ENCODE data around the gene ESPNL. TPM values are rescaled to one million over a fixed set of nuclear protein-coding genes. Genes with fewer than 3 reads are reported as not detected.

Gene ESPNL
- total RNA-seq, 1 donor from 2014 or later, result 0.24 TPM

DNA sequence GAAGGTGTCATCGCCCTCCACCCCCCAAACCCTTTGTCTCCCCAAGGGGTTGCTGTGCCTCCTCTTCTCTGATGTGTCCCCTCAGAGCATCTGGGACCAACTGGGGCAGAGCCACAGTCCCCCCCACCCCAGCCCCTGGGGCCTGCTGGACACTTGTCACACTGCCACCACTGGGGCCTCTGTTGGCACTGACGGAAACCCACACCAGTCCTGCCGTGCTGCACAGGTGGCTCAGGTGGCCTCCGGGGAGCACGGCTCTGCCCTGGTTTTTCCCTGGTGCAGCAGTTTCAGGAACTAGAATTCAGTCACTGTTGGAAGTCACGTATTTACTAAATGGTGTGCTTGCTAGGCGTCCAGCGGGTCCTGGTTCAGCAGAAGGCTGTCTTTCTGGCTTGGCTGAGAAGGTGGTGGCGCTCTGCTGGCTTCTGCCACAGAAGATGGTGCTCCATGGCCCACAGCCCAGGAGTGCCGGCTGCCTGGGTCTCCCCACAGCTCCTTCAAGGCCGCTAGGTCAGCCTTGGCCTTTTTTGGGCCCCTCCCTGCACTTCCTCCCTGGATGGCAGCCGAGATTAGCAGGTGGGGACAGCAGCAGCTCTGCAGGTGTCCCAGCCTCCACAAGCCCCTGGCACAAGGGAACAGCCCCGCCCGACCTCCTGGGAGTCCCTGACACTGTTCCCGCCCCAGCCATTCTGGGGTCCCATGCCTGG lies 19.8 kb downstream of the ESPNL start:
- no peak for DNase-seq (ENCODE audit: extremely low spot score, unreplicated experiment)
- Mint-ChIP-seq H3K4me1 (ENCODE audit: unreplicated experiment) (no peaks in the 10 kb centered on the region), H3K36me3 (no peaks in the 10 kb centered on the region), H3K27me3 (peaks cover 8% of the 10 kb centered on the region), H3K4me3 (no peak overlapping the region), H3K27ac (no peak overlapping the region), H3K9me3 (no peaks in the 10 kb centered on the region)
- TF ChIP-seq, protein P1, sequence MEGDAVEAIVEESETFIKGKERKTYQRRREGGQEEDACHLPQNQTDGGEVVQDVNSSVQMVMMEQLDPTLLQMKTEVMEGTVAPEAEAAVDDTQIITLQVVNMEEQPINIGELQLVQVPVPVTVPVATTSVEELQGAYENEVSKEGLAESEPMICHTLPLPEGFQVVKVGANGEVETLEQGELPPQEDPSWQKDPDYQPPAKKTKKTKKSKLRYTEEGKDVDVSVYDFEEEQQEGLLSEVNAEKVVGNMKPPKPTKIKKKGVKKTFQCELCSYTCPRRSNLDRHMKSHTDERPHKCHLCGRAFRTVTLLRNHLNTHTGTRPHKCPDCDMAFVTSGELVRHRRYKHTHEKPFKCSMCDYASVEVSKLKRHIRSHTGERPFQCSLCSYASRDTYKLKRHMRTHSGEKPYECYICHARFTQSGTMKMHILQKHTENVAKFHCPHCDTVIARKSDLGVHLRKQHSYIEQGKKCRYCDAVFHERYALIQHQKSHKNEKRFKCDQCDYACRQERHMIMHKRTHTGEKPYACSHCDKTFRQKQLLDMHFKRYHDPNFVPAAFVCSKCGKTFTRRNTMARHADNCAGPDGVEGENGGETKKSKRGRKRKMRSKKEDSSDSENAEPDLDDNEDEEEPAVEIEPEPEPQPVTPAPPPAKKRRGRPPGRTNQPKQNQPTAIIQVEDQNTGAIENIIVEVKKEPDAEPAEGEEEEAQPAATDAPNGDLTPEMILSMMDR (conservative IDR thresholded peaks at IDR 0.05), result no peak

DNA sequence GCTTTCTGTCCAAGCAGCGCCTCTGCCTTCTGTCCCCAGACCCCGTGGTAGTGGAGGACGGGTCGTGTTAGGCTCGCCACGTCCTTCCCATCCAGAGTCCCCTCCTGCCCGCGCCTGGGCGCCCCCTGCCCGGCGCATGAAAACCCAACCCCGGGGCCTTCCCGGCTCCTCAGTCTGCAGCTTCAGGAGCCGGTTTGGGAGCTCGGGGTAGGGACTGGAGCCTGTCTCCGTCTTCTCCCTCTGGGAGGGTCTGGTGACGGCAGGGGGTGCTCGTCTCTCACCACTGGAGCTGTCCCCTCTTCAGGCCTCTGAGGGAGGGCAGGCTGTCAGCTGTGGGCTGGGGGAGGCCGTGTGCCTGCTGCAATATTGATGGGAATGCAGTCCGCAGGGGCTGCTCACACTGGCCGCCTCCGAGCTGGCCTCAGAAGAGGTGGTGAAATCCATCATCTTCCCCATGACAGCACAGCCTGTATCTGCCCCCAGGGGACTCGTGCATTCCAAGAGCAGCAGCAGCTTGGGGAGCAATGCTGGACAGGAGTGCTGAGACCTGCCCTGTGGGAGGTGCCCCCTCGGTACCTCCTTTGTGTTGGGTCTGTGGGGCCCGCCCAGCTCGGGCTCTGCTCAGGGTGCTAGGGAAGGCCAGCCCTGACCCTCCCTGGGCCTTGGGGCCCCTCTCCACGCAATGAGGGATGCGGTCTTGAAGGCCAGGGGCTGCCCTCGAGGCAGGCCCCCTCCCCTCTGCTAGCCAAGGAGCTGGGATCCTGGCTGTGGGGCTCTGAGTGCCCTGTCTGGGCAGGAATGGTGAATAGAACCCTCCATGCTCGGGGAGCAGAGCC lies 20.5 kb downstream of the ESPNL start:
- no peak for DNase-seq (ENCODE audit: extremely low spot score, unreplicated experiment)
- TF ChIP-seq, protein P1 (conservative IDR thresholded peaks at IDR 0.05), result peak; percentile 43
- no peaks in the 10 kb centered on the region for H3K9me3 Mint-ChIP-seq
- no peaks in the 10 kb centered on the region for H3K36me3 Mint-ChIP-seq
- peaks cover 8% of the 10 kb centered on the region for H3K27me3 Mint-ChIP-seq
- no peak overlapping the region for H3K27ac Mint-ChIP-seq
- H3K4me3 Mint-ChIP-seq, result no peak overlapping the region
- no peaks in the 10 kb centered on the region for H3K4me1 Mint-ChIP-seq (ENCODE audit: unreplicated experiment)

GRCh38 chr2:238121511-238122286 lies 21.6 kb downstream of the ESPNL start:
- TF ChIP-seq, protein P1 (conservative IDR thresholded peaks at IDR 0.05), result no peak

DNA sequence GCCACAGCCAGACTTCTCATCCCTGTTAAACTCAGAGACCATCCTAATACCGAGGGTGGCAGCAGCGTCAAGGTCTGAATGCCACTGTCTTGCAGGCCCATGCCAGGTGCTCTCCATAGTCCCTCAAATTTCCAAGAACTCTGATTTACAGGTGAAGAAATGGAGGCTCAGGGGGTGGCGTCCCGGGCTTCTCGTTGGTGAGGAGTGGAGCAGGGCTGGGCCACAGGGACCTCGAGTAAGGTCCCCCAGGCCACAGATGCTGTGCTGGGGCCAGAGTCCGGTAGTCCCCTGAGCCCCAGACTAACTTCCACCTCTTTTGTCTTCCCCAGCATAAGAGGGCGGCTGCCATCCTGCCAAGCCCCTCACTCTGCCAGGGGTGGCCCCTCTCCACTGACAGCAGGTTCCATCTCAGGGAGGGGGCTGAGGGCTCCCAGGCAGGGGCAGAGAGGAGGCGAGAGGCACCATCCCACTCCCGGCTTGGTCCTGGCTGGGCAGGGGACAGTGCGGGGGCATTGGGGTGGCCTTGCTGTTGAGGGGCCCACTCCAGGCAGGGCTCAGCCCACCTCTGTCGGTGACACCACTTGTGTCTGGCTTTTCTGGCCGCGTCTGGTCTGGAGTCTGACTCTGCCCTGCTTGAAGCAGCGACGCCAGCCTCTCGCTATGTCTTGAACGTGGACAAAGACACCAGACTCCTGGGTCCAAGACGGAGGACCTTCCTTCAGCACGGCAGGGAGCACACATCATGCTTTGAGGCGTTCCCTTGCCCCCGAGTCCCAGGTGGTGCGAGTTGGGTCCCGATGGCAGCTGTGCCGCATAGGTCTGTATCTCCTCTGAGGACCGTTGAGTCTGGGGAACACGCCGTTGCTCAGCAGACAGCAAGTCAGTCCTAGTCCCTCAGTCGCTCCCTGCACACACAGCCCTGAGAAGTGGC lies 22.4 kb downstream of the ESPNL start:
- Mint-ChIP-seq H3K4me1 (ENCODE audit: unreplicated experiment) (no peaks in the 10 kb centered on the region), H3K4me3 (no peak overlapping the region), H3K27me3 (peaks cover 3% of the 10 kb centered on the region), H3K36me3 (no peaks in the 10 kb centered on the region), H3K9me3 (no peaks in the 10 kb centered on the region), H3K27ac (no peak overlapping the region)
- no peak for DNase-seq (ENCODE audit: extremely low spot score, unreplicated experiment)
- TF ChIP-seq, protein P1 (conservative IDR thresholded peaks at IDR 0.05), result no peak

More at GRCh38 chr2:238121511-238122286, 21.6 kb downstream of the ESPNL start:
- no peak for DNase-seq (ENCODE audit: extremely low spot score, unreplicated experiment)
- Mint-ChIP-seq H3K27ac (no peak overlapping the region), H3K4me1 (ENCODE audit: unreplicated experiment) (no peaks in the 10 kb centered on the region), H3K36me3 (no peaks in the 10 kb centered on the region), H3K9me3 (no peaks in the 10 kb centered on the region), H3K27me3 (peaks cover 8% of the 10 kb centered on the region), H3K4me3 (no peak overlapping the region)

Measured in type B pancreatic cell (in vitro differentiated cells).